Upper lobe of left lung (tissue), 4 donors: Measurements from ENCODE around the gene ERCC4.

Source experiments
- POLR2A ChIP-seq, 4 donors: fragments of 450-650 bp; IDR thresholded peaks; one replicate each; pipeline ENCODE4 v1.5.1; 2016 to 2017; ENCODE audit warnings: antibody characterized with exemption in 4 of 4, mild to moderate bottlenecking in 2 of 4
- POLR2AphosphoS5 ChIP-seq, 2 donors: sonication (generic); formaldehyde crosslinking; IDR thresholded peaks; one replicate each; pipeline ENCODE4 v1.5.1; 2017; ENCODE audit warnings: antibody characterized with exemption in 2 of 2
- TF ChIP-seq, protein P1 (sequence below), 6 experiments: fragments of 450-650 bp in 4 of 6; fragments of 200-600 bp in 2 of 6; sonication (generic) in 2 of 6; IDR thresholded peaks; one replicate each; pipeline ENCODE4 v1.5.1; 2016 to 2019; ENCODE audit warnings: antibody characterized with exemption in 6 of 6

- TF ChIP-seq, protein P1, sequence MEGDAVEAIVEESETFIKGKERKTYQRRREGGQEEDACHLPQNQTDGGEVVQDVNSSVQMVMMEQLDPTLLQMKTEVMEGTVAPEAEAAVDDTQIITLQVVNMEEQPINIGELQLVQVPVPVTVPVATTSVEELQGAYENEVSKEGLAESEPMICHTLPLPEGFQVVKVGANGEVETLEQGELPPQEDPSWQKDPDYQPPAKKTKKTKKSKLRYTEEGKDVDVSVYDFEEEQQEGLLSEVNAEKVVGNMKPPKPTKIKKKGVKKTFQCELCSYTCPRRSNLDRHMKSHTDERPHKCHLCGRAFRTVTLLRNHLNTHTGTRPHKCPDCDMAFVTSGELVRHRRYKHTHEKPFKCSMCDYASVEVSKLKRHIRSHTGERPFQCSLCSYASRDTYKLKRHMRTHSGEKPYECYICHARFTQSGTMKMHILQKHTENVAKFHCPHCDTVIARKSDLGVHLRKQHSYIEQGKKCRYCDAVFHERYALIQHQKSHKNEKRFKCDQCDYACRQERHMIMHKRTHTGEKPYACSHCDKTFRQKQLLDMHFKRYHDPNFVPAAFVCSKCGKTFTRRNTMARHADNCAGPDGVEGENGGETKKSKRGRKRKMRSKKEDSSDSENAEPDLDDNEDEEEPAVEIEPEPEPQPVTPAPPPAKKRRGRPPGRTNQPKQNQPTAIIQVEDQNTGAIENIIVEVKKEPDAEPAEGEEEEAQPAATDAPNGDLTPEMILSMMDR (IDR thresholded peaks at IDR 0.05) = no peak
- TF ChIP-seq POLR2AphosphoS5 (IDR thresholded peaks at IDR 0.05) (no peak), POLR2A (IDR thresholded peaks at IDR 0.05) (no peak)
These were observed 31.0 kb downstream of the ERCC4 start for GRCh38 chr16:13950821-13951547.
